IPS-11a (cell line): ENCODE measurements around the gene GRIN1.

ENCODE experiments used
- H3K4me3 ChIP-seq: one replicate; pipeline ENCODE4 v1.5.1; 2013; ENCODE audit warnings: low read depth, low read length, control low read depth

The GRIN1 gene

GRCh38 chr9:137205126-137206069, 66.4 kb downstream of the GRIN1 start, which contains the start of the genes NDOR1 and TMEM203:
NDOR1 (plus strand) TSS chr9:137205700; CDS start chr9:137205778, 78 bp downstream.
TMEM203 (minus strand) TSS chr9:137205648; CDS start chr9:137205414, 234 bp downstream.
- H3K4me3 ChIP-seq: peak within 1 kb of the TSS; percentile 94

- no peak overlapping the region for H3K4me3 ChIP-seq
These were observed 67.6 kb downstream of the GRIN1 start for GRCh38 chr9:137206602-137207001.

DNA sequence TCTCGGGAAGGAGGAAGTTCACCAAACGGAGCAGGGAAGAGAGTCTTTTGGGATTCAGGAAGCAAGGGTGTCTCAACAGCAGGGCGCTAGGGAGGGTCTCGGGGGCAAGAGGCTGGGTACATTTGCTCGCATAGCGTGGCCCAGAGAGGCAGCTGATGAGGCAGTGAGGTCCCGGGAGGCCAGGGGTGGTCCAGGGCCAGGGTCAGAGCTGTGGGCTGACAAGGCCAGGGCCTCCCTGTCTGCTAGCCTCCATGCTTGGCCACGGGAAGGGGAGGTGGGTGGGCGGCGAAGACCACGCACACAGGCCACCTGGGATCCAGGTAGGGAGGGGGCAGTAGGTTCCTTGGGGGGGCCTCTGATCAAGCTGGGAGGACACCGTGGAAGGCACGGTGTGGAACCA, 72.6 kb downstream of the GRIN1 start:
- no peak overlapping the region for H3K4me3 ChIP-seq

- no peak overlapping the region for H3K4me3 ChIP-seq
These were observed 73.6 kb downstream of the GRIN1 start for GRCh38 chr9:137212520-137212919.

DNA sequence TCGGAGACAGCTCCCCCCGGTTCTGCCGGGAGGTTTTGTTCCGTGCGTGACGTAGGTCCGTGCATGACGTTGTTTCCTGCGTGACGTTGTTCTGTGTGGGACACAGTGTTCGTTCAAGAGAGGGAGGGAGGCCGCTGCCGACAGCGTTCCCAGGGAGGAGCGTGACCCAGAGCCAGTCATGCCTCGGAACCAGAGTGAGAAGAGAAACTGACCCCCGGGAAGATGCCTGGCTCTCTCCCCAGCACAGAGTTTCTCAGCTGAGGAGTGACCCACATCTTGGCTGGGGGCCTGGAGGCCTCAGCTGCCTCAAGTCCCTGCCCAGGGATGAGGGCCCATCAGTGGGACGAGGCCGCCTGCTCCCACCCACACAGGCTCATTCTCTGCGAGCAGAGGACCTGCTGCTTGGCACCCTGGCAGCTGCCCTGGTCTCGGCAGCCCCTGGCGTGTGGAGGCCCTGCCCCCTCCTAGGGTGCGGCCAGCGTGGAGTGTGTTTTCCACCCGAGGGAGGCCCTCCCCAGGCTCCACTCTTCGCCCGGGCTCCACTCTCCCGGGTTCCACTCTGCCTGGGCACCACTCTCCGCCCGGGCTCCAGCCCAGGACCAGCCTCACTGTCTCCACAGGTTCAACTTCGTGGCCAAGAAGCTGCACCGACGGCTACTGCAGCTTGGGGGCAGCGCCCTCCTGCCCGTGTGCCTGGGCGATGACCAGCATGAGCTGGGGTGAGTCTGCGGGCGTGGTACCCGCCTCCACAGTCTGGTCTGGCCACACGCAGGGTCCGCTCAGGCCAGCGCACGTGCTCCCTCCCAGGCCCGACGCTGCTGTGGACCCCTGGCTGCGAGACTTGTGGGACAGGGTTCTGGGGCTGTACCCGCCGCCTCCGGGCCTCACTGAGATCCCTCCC, 74.5 kb downstream of the GRIN1 start:
- H3K4me3 ChIP-seq: no peak overlapping the region

DNA sequence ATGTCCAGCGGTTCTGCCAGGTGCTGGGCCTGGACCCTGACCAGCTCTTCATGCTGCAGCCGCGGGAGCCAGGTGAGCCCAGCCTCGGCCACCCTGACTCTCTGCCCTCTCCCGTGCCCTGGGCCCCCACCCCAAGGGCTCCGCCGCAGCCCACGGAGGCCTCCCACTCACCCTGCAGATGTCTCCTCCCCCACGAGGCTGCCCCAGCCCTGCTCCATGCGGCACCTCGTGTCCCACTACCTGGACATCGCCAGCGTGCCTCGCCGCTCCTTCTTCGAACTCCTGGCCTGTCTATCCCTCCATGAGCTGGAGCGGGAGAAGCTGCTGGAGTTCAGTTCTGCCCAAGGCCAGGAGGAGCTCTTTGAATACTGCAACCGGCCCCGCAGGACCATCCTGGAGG, 75.7 kb downstream of the GRIN1 start:
- H3K4me3 ChIP-seq: no peak overlapping the region

DNA sequence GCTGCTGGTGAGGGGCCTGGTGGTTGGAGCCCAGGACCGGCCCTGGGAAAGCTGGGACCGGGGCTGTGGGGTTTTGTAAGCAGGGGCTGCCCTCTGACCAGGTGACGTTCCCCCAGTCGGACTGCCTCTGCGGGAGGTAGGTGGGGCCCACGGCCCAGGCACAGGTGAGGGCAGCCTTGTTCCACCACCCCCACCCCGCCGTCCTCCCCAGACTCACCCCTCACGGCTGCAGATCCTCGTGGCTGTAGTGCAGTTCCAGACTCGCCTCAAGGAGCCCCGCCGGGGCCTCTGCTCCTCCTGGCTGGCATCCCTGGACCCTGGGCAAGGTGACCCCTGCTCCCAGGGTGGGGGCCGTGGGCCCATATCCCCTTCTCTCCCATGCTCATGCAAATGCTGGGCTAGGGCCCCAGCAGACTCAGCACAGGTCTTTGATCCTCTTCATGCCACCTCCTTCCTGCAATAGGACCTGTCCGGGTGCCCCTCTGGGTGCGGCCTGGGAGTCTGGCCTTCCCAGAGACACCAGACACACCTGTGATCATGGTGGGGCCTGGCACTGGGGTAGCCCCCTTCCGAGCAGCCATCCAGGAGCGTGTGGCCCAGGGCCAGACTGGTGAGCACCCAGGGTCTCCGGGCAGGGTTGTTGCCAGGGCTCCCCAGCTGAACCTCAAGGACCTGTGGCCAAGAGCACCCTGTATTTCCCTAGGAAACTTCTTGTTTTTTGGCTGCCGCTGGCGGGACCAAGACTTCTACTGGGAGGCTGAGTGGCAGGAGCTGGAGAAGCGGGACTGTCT, 76.4 kb downstream of the GRIN1 start:
- H3K4me3 ChIP-seq: no peak overlapping the region

- H3K4me3 ChIP-seq: no peak overlapping the region
These were observed 77.4 kb downstream of the GRIN1 start for GRCh38 chr9:137216188-137216965.

DNA sequence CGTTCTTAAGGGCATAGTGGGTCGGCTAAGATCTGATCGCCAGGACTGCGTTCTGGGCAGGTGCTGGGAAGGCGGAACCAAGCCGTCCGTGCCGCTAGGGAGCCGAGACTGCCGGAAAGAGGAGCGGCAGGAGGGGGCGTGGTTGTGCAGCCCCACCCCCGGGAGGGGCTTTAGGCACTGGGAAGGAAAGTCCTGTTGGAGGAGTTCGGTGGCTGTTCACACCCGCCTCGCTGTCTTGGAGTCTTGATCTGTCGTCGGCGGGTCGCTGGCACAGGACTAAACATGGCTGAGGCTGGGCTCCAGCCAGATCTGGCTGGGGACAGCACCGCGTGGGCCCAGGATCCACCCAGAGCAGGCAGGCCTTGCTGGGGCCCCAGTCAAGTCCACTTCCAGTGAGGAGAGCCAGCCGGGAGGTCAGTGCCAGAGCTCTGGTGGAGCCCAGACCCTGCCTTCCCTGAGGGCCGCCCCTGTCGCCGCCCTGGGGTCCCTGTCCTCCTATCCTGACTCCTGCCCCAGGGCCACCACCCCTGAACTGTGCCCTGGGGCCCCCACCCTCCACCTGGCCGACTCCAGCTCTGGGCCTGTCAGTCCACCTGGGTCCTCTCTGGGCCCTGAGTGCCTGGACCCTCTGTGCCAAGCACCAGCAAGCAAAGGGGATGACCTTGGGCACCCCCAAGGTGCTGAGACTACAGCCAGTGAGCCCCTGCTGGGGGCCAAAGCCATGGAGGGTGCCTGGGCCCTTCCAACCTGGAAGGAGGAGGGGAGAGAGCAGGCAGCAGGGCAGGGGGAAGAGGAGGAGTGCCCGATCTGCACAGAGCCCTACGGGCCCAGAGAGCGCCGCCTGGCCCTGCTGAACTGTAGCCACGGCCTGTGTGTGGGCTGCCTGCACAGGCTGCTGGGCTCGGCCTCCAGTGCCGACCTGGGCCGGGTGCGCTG, 78.6 kb downstream of the GRIN1 start:
- no peak overlapping the region for H3K4me3 ChIP-seq

DNA sequence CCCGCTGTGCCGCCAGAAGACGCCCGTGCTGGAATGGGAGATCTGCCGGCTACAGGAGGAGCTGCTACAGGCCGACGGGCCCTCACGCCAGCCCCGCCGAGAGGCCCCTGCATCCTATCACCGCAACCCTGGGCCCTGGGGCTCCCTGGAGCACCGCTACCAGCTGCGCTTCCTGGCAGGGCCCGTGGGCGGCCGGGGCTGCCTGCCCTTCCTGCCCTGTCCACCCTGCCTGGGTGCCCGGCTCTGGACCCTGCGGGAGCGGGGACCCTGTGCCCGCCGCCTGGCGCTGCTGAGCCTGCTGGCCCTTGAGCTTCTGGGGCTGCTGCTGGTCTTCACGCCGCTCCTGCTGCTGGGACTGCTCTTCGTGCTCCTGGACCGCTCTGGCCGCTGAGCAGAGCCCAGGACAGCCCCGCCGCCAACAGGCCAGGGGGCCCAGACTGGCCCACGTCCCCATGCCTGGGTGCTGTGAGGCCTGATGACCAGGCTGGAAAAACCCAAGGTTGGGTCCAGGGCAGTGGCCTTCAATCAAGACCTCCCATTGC, 79.3 kb downstream of the GRIN1 start:
- no peak overlapping the region for H3K4me3 ChIP-seq
